ENCODE results near the gene ATP9A.

The ATP9A gene

DNA sequence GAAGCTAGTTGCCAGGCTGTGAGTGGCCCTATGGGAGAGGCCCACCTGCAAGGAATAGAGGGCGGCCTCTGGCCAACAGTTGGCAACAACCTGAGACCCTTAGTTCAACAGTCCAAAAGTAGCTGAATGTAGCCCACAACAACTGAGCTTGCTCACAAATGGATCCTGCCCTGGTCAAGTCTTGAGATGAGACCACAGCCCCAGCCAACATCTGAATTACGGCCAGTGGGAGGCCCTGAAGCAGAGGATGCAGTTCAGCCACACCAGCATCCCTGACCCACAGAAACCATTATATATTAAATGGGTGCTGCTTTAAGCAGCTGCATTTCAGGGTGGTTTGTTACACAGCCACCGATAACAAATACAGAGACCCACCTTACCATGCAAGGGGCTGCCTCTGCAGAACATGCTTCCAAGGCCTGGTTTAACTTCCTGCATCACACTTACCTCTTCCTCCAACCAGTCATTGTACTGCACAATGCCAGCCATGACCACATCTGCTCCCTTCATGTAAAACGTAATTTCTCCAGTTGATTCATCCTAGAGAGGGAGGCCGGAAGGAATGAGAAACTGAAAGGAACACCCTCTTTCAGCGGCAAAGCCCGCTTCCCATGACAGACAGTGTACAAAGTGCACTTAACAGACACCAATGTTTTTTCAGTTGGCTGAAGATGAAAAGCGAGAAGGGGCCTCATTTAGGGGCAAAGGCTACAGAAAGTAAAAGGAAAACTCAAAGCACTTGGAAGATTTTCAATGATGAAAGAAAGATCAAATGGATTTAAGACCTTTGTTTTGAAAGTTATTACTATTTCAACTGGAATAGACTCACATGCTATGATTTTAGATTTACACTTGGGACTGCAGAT lies 139.4 kb downstream of the ATP9A start:
- DNase-seq (ENCODE audit: low spot score) = no peak
- TF ChIP-seq, protein P1, sequence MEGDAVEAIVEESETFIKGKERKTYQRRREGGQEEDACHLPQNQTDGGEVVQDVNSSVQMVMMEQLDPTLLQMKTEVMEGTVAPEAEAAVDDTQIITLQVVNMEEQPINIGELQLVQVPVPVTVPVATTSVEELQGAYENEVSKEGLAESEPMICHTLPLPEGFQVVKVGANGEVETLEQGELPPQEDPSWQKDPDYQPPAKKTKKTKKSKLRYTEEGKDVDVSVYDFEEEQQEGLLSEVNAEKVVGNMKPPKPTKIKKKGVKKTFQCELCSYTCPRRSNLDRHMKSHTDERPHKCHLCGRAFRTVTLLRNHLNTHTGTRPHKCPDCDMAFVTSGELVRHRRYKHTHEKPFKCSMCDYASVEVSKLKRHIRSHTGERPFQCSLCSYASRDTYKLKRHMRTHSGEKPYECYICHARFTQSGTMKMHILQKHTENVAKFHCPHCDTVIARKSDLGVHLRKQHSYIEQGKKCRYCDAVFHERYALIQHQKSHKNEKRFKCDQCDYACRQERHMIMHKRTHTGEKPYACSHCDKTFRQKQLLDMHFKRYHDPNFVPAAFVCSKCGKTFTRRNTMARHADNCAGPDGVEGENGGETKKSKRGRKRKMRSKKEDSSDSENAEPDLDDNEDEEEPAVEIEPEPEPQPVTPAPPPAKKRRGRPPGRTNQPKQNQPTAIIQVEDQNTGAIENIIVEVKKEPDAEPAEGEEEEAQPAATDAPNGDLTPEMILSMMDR (IDR thresholded peaks at IDR 0.05; ENCODE audit: extremely low read depth, missing control alignments) = no peak

DNA sequence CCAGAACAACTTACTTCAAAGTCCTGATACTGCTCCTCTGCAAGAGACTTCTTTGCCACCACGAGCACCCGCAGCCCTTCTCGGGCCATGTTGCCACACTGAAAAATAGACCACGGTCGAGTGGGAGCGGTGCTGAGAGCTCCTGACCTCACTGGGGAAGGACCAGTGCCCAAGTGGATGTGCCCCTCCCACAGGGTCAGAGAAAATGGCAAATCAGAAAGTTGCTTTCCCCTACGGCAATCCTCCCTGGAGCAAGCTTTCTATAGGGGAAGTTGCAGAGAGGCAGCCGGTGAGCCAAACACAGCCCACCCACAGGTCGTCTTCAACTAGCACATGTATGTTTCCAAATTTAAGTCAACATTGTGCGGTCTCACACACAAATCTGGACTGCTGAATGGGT lies 140.6 kb downstream of the ATP9A start:
- no peak for DNase-seq (ENCODE audit: low spot score)
- TF ChIP-seq, protein P1 (IDR thresholded peaks at IDR 0.05; ENCODE audit: extremely low read depth, missing control alignments) = no peak

- DNase-seq (ENCODE audit: low spot score) = no peak
- TF ChIP-seq, protein P1 (IDR thresholded peaks at IDR 0.05; ENCODE audit: extremely low read depth, missing control alignments) = no peak
Measured at GRCh38 chr20:51625105-51625504, 143.1 kb downstream of the ATP9A start.

DNA sequence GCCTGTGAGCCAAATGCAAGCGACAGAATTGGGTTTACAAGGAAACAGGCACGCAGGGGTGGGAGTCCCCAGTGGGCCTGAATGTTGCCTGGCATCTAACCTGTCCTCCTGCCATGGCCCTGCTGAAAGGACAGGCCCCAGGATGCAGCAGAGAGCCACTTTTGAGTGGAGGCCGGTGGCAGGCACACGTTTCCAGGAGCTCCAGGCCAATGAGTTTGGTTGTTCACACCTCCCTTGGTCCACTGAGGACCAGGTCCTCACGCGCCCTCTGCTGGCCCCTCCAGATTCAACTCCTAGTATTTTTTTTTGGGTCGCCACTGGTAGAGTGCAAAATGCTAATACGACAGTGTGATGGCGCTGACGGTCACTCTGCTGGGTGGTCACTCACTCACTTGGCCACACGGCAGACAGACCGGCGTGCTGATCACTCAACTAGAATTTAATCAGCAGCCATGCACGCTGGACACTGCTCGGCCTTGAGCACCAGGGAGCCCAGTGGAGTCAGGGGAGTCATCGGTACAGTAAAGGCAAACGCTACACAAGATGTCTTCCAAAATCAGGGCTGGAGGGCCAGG lies 143.9 kb downstream of the ATP9A start:
- DNase-seq (ENCODE audit: low spot score) = peak; percentile 78
- TF ChIP-seq, protein P1 (IDR thresholded peaks at IDR 0.05; ENCODE audit: extremely low read depth, missing control alignments) = peak; percentile 63

GRCh38 chr20:51623255-51623654 lies 144.9 kb downstream of the ATP9A start:
- no peak for DNase-seq (ENCODE audit: low spot score)
- TF ChIP-seq, protein P1 (IDR thresholded peaks at IDR 0.05; ENCODE audit: extremely low read depth, missing control alignments) = no peak

DNA sequence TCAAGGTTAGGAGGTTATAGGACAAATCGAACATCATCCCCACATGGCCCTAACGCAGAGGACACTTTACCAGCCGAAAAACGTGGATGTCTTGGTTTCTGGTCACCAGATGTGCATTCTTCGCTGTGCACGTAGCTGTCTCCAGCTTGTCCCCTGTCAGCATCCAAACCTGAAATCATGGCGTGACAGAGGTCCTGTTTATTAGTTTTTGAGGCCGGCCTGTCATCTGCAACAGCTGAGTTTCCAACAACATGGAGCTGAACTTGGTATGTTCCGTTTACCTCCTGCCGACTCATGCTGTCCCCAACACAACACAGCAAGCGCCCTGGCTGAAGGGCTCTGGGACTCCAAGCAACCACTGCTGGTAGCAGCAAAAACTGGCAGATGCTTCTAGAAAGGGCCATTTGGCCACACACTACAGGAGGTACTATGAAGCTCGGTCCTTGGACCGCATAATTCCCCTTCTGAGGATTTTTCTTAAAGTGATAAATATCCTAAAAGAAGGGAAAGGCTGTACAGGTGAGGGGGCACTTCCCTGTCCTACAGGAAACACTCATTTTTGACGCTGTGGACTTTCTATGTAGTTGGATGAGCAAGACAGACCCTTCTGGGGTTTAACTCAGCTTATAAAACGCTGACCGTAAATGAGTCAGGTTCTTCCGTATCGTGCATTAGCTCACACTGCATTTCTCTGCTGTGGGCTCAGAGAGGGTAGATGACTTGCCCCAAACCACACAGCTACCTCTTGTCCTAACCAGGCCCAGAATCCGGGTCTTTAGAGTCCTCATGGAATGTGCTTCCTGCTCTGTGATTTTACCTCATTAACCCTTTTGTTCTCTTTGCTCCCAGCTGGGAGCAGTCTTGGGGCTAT lies 146.0 kb downstream of the ATP9A start:
- TF ChIP-seq, protein P1 (IDR thresholded peaks at IDR 0.05; ENCODE audit: extremely low read depth, missing control alignments) = no peak
- no peak for DNase-seq (ENCODE audit: low spot score)

Measured in GM20000 (cell line).